ENCODE results near the gene C16orf96. TPM values are rescaled to one million over a fixed set of nuclear protein-coding genes. Genes with fewer than 3 reads are reported as not detected.

The C16orf96 gene
- total and polyA plus RNA-seq, 2 of the 13 experiments (the other 11 are each of a cell fraction or from before 2014, with no cell fraction given), result 0.03 TPM; not detected in 1

- no peak for TF ChIP-seq ZNF44 (CRISPR knock-in tag; IDR thresholded peaks at IDR 0.05)
- 0 out of 2 replicates have a peak, but pooled peaks have one; percentile 26 for TF ChIP-seq ZSCAN12 (CRISPR knock-in tag; IDR thresholded peaks at IDR 0.05)
- no peak for TF ChIP-seq ZNF335 (CRISPR knock-in tag; IDR thresholded peaks at IDR 0.05)
- no peak for TF ChIP-seq NFATC3 (CRISPR knock-in tag; IDR thresholded peaks at IDR 0.05)
- TF ChIP-seq ATAD3A (CRISPR knock-in tag; IDR thresholded peaks at IDR 0.05), result no peak
- no peak for TF ChIP-seq ZNF431 (CRISPR knock-in tag; IDR thresholded peaks at IDR 0.05; ENCODE audit: borderline replicate concordance, low read depth)
- TF ChIP-seq, protein P1, sequence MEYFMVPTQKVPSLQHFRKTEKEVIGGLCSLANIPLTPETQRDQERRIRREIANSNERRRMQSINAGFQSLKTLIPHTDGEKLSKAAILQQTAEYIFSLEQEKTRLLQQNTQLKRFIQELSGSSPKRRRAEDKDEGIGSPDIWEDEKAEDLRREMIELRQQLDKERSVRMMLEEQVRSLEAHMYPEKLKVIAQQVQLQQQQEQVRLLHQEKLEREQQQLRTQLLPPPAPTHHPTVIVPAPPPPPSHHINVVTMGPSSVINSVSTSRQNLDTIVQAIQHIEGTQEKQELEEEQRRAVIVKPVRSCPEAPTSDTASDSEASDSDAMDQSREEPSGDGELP (IDR thresholded peaks at IDR 0.05; ENCODE audit: borderline replicate concordance, low read depth), result peak; percentile 66; the same call in 1 of the 2 replicates
- no peak for TF ChIP-seq TBX3 (IDR thresholded peaks at IDR 0.05; ENCODE audit: borderline replicate concordance)
- no peak for TF ChIP-seq ZFYVE20 (CRISPR knock-in tag; IDR thresholded peaks at IDR 0.05; ENCODE audit: borderline replicate concordance, low read depth)
- TF ChIP-seq FOXC1 (CRISPR knock-in tag; IDR thresholded peaks at IDR 0.05; ENCODE audit: borderline replicate concordance), result peak; percentile 32; the same call in 1 of the 2 replicates
- no peak for TF ChIP-seq ZNF33B (CRISPR knock-in tag; IDR thresholded peaks at IDR 0.05)
- TF ChIP-seq GFI1 (CRISPR knock-in tag; IDR thresholded peaks at IDR 0.05; ENCODE audit: borderline replicate concordance), result peak; percentile 71; the same call in 1 of the 2 replicates
- no peak for TF ChIP-seq NFYB (CRISPR knock-in tag; IDR thresholded peaks at IDR 0.05)
- TF ChIP-seq AKAP8 (CRISPR knock-in tag; IDR thresholded peaks at IDR 0.05), result no peak
- TF ChIP-seq ZSCAN25 (CRISPR knock-in tag; IDR thresholded peaks at IDR 0.05), result peak; percentile 50; the same call in 1 of the 2 replicates
- no peak for TF ChIP-seq RARG (CRISPR knock-in tag; IDR thresholded peaks at IDR 0.05; ENCODE audit: low read depth)
- TF ChIP-seq ELF1 (CRISPR knock-in tag; IDR thresholded peaks at IDR 0.05), result 0 out of 2 replicates have a peak, but pooled peaks have one; percentile 40
- 0 out of 2 replicates have a peak, but pooled peaks have one; percentile 33 for TF ChIP-seq YEATS4 (CRISPR knock-in tag; IDR thresholded peaks at IDR 0.05; ENCODE audit: borderline replicate concordance)
- TF ChIP-seq NR2F1 (CRISPR knock-in tag; IDR thresholded peaks at IDR 0.05), result no peak
- TF ChIP-seq ZNF891 (CRISPR knock-in tag; IDR thresholded peaks at IDR 0.05), result 0 out of 2 replicates have a peak, but pooled peaks have one; percentile 77
- TF ChIP-seq ZNF260 (CRISPR knock-in tag; IDR thresholded peaks at IDR 0.05; ENCODE audit: borderline replicate concordance, low read depth), result no peak
- TF ChIP-seq, protein P2, sequence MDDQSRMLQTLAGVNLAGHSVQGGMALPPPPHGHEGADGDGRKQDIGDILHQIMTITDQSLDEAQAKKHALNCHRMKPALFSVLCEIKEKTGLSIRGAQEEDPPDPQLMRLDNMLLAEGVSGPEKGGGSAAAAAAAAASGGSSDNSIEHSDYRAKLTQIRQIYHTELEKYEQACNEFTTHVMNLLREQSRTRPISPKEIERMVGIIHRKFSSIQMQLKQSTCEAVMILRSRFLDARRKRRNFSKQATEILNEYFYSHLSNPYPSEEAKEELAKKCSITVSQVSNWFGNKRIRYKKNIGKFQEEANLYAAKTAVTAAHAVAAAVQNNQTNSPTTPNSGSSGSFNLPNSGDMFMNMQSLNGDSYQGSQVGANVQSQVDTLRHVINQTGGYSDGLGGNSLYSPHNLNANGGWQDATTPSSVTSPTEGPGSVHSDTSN (CRISPR knock-in tag; IDR thresholded peaks at IDR 0.05; ENCODE audit: borderline replicate concordance), result no peak
- TF ChIP-seq RFXANK (CRISPR knock-in tag; IDR thresholded peaks at IDR 0.05), result no peak
- no peak for TF ChIP-seq ZNF775 (CRISPR knock-in tag; IDR thresholded peaks at IDR 0.05; ENCODE audit: borderline replicate concordance)
- TF ChIP-seq ZNF136 (CRISPR knock-in tag; IDR thresholded peaks at IDR 0.05; ENCODE audit: low read depth), result no peak
- no peak for TF ChIP-seq TERF1 (CRISPR knock-in tag; IDR thresholded peaks at IDR 0.05)
- no peak for TF ChIP-seq ESRRA (CRISPR knock-in tag; IDR thresholded peaks at IDR 0.05; ENCODE audit: low read depth)
- TF ChIP-seq ZIK1 (CRISPR knock-in tag; IDR thresholded peaks at IDR 0.05; ENCODE audit: borderline replicate concordance, low read depth), result no peak
Measured at GRCh38 chr16:4618645-4619418, 62.7 kb downstream of the C16orf96 start (continued).

All from HepG2 (cell line).